Omental fat pad (tissue), 4 donors: Measurements from ENCODE around the gene NTRK2. TPM values are rescaled to one million over a fixed set of nuclear protein-coding genes. Genes with fewer than 3 reads are reported as not detected.

Experiments
- ATAC-seq: fragments of 150-250 bp; one replicate; pipeline ENCODE4 v1.9.1; 2016; ENCODE audit warnings: mild to moderate bottlenecking, moderate library complexity; ENCODE audit not compliant: low FRiP score
- DNase-seq: peaks from one replicate; pipeline ENCODE4 v3.0.0-alpha.2; 2019; ENCODE audit warnings: low spot score
- CTCF ChIP-seq, 3 donors: fragments of 450-650 bp; IDR thresholded peaks; one replicate each; pipeline ENCODE4 v1.5.1; 2016 to 2017; ENCODE audit warnings: antibody characterized with exemption in 3 of 3, mild to moderate bottlenecking in 3 of 3, moderate library complexity in 2 of 3
- total RNA-seq, 4 donors: library from RNA; depleted of rRNA; stranded (reverse); fragments of >200 nt; gene quantifications; one replicate each; pipeline ENCODE4 v1.1.0, GENCODE V29; 2016

NTRK2 gene
- total RNA-seq, 4 donors from 2014 or later: 13.9 to 20.2 (median 16.1) TPM

GRCh38 chr9:84928419-84928818 is 258.9 kb downstream of the NTRK2 start:
- ATAC-seq (no peak), DNase-seq (no peak)
- no peak for TF ChIP-seq CTCF (IDR thresholded peaks at IDR 0.05)

GRCh38 chr9:84929068-84929467 is 259.5 kb downstream of the NTRK2 start:
- DNase-seq (no peak), ATAC-seq (no peak)
- no peak for TF ChIP-seq CTCF (IDR thresholded peaks at IDR 0.05)

GRCh38 chr9:84932915-84933527 is 263.5 kb downstream of the NTRK2 start:
- TF ChIP-seq CTCF (IDR thresholded peaks at IDR 0.05): no peak
- no peak for ATAC-seq

GRCh38 chr9:84935528-84936117 is 266.1 kb downstream of the NTRK2 start:
- no peak for TF ChIP-seq CTCF (IDR thresholded peaks at IDR 0.05)
- ATAC-seq (no peak), DNase-seq (no peak)

More at GRCh38 chr9:84932915-84933527, 263.5 kb downstream of the NTRK2 start:
- DNase-seq: no peak

- ATAC-seq (no peak), DNase-seq (no peak)
- no peak for TF ChIP-seq CTCF (IDR thresholded peaks at IDR 0.05)
These were observed 267.7 kb downstream of the NTRK2 start for GRCh38 chr9:84937180-84937579.

- TF ChIP-seq CTCF (IDR thresholded peaks at IDR 0.05): no peak
- DNase-seq (no peak), ATAC-seq (no peak)
These were observed 268.1 kb downstream of the NTRK2 start for GRCh38 chr9:84937581-84937980.

- no peak for TF ChIP-seq CTCF (IDR thresholded peaks at IDR 0.05)
- ATAC-seq (no peak), DNase-seq (no peak)
These were observed 270.2 kb downstream of the NTRK2 start for GRCh38 chr9:84939774-84940173.
